GM19328 (cell line): ENCODE results near the gene FGD4.

Experiments used
- ATAC-seq: cut with Tn5 transposase; IDR thresholded peaks from one replicate; pipeline ENCODE4 v1.9.1; 2021; ENCODE audit warnings: mild to moderate bottlenecking, moderate library complexity; ENCODE audit not compliant: unreplicated experiment

Gene FGD4

GRCh38 chr12:32454866-32455265 lies 55.5 kb downstream of the FGD4 start:
- no peak for ATAC-seq

DNA sequence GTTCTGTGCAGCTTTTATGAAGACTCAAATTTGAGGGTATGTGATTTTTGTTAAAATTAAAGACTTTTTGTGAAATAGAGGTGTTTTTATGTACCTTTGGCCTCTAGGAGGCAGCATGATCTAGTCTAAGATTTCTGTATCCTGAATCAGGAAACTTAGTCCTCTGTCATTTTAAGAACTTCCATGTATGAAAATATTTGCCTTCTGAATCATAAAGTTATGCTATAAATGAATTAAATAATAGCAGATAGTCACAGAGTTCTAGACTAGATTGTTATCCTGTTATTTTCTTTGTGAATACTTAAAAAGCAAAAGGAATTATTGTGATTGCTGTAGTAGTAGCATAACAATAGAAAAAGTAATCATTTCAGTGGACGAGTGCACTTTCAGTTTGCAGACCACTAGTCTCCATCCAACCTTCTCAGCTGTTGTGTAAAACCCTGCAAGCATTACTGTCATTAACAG lies 56.3 kb downstream of the FGD4 start:
- ATAC-seq = no peak

- no peak for ATAC-seq
Measured at GRCh38 chr12:32457251-32458025, 58.1 kb downstream of the FGD4 start.

DNA sequence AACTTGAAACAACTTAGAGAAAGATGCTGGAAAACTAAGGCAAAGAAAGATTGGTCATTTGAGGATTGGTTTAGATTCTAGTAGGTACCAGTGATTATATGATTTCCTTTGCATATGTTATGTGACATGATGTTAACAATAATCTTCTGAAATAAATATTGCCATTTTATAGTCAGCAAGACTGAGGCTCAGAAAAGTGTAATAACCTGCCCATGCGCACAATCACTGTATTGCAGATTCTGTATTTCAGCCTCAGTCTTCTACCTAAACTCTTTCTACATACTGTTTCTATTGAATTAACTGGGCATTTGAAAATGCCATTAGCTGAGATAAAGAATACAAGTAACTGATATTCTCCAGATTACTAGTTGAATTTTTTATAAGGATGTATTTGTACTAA lies 61.3 kb downstream of the FGD4 start:
- ATAC-seq = no peak

- ATAC-seq = no peak
Measured at GRCh38 chr12:32462908-32463307, 63.5 kb downstream of the FGD4 start.

DNA sequence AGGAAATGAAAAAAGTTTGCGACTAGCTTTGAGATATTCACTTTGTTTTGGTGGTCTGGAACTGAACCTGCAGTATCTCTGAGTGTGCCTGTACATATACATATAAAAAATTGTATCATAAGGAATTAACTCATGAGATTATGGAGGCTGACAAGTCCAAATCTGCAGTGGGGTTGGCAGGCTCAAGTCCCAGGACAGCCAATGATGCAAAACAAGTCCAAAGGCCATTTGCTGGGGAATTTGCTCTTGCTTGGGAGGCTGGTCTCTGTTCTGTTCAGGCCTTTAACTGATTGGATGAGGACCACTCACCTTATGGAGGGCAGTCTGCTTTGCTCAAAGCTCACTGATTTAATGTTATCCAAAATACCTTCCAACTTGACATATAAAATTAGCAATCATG lies 66.8 kb downstream of the FGD4 start:
- ATAC-seq = no peak

DNA sequence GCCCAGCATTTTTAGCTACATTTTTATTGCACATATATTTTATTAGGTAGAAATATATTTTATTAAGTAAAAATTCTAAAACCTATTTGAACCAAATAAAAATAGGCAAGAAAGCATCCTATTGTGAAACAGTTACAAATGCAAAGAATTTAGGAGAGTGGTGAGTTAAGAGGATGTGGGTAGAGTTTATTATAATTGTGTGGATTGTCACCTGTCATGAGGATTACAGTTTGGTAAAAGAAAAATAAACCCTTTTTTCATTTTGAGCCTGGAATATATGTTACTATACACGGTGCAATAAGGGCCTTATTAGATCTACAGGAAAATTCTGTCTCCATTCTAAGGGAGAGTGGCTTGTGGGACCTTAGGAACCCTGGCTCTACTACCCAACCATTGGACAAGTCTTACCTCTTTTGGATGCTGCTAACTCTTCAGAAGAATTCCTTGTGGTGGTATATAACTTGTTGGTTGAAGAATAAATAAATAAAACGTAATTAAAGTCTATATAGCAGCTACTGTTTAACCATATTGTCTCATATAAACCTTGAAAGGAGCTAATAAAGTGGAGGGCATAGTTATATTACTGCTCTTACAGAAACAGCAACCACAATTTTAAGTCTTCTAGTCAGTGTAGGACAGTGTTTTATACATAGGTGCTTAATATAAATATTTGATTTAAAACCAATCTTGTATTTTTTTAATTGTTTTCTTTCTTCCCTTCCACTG lies 67.8 kb downstream of the FGD4 start:
- no peak for ATAC-seq

- ATAC-seq = peak; percentile 58
Measured at GRCh38 chr12:32467959-32468863, 68.9 kb downstream of the FGD4 start.

DNA sequence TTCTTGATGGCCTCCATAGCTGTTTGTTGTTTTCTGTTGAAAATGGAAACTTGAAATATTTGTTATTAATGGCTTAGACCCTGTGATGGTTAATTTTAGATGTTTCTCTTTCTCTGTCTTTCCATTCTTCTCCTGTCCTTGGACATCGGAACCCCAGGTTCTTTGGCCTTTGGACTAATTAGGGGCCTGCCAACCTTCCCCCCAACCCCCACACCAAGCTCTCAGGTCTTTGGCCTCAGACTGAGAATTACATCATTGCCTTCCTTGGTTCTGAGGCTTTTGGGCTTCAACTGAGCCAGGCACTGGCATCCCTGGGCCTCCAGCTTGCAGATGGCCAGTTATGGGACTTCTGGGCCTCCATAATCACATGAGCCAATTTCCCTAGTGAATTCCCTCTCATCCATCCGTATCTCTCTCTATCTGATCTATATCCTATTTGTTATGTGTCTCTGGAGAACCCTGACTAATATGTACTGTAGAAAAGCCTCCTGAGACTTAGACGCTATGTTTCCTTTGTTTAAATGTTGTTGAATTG lies 71.6 kb downstream of the FGD4 start:
- no peak for ATAC-seq

DNA sequence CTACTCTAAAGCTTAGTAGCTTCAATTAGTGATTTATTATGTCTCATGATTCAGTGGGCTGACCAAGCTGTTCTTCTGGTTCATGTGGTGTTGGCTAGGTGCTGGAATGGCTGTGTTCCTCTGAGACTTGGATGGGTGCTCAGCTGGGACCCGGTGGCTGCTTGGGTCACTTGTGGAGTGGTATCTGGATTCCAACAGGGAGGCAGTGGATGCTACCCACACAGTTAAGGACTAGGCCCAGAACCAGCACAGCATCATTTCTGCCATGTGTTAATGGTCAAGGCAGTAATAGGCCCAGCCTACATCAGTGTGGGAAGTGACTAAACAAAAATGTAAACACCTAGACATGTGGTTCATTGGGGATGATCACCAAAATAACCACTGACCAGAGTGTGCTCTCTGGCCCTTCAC lies 72.2 kb downstream of the FGD4 start:
- no peak for ATAC-seq

GRCh38 chr12:32475724-32476123 lies 76.4 kb downstream of the FGD4 start:
- ATAC-seq = no peak

GRCh38 chr12:32476446-32476845 lies 77.1 kb downstream of the FGD4 start:
- ATAC-seq = no peak

DNA sequence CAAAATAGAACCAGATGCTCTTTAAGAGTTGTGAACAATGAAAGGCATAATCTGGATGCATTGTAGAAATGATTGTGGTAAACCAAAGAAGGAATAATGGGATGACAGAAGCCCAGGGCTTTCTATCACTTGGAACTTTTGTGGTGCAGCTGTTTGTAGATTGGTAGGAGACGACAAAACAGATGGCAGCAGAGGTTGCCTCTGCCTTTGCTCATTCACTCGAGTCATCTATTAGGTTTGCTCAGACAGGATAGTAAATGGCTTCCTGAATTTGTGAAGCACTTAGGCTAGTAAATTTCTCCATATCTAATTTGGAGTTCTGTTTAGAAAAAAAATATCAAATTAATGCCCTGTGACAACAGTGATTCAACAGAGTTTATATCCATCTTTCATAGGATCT lies 78.4 kb downstream of the FGD4 start:
- ATAC-seq = no peak

DNA sequence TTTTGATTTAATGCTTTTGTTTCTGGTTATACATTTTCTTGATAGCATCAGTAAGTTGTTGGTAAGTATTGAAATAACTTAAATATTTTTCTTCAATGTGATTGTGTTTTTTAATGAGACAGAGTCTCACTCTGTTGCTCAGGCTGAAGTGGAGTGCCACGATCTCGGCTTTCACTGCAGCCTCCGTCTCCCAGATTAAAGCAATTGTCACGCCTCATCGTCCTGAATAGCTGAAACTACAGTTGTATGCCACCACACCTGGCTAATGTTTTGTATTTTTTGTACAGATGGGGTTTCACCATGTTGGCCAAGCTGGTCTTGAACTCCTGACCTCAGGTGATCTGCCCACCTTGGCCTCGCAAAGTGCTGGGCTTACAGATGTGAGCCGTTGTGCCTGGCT lies 78.8 kb downstream of the FGD4 start:
- ATAC-seq = no peak

DNA sequence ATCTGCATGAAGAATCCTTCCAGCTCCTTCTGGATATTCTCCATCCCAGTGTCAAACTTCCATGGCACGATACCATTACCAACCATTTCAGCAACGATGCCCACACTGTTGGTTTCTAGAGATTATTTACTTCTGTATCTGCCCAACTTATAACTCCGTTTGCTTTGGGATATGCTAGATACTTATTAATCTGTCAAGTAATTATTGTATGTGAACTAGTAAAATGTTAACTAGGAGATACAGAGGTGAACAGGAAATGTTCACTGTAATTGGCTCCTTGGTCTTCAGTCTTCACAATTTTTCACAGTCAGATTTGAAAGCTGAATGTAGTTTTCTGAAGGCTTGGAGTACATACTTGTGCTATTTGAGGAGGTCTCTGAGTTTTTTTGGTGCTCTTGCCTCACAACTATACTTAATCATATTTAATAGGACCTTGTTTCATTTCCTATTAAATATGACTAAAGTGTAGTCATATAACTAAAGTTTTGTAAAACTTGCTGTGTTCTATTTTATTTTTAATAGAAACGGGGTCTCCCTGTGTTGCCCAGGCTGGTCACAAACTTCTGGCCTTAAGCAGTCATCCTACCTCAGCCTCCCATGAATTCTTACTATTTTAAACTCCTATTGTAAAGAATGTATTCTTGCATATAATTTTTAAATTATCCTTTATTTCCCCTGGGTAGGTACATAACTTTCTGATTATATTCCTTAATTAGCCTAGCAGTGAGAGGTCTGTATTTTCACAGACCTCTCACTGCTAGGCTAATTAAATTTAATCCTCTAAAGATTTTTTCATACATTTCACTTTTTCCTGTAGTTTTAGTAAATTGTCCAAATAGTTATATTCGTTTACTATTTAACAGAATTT lies 79.7 kb downstream of the FGD4 start:
- no peak for ATAC-seq

GRCh38 chr12:32482226-32482625 lies 82.9 kb downstream of the FGD4 start:
- ATAC-seq = no peak

GRCh38 chr12:32483499-32483898 lies 84.1 kb downstream of the FGD4 start:
- no peak for ATAC-seq

DNA sequence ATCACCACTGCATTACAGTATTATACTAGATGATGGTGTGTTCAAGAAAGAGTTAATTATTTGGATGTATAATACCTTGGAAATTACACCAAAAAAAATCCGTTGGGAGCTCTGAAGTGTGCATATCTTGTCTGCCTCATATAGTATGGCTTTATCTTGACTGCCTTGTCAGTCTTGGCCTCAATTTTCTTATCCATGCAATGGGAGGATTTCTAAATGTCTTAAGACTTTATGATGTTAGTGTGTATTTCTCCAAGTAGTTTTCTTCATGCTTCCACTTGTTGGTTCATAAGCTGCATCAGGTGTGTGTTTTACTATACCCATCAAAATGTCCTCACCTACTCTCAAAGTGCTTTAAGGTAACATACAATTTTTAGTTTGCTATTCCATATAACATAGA lies 84.6 kb downstream of the FGD4 start:
- no peak for ATAC-seq

GRCh38 chr12:32486158-32486557 lies 86.8 kb downstream of the FGD4 start:
- no peak for ATAC-seq

- ATAC-seq = no peak
Measured at GRCh38 chr12:32488132-32488531, 88.8 kb downstream of the FGD4 start.
